Measurements from ENCODE around the gene CHAD. TPM values are rescaled to one million over a fixed set of nuclear protein-coding genes. Genes with fewer than 3 reads are reported as not detected.

Gene CHAD
- total and polyA plus RNA-seq, 2 of the 13 experiments (the other 11 are each of a cell fraction or from before 2014, with no cell fraction given): 1.4 TPM; not detected in 1

- Histone ChIP-seq H3K4me3 (replicated peaks in 1 of 3; ENCODE audit: insufficient read depth in 1 of 3, low read depth in 2 of 3, low read length in 3 of 3) (peak overlapping the region in 1 of 3 experiments; percentile 18; a peak in 1 of 6 replicates), H3K79me2 (ENCODE audit: insufficient read depth, low read length) (no peaks in the 10 kb centered on the region), H3K9ac (ENCODE audit: insufficient read depth, low read depth, low read length) (peak overlapping the region; percentile 17; the same call in 1 of the 2 replicates), H3K27me3 (ENCODE audit: control insufficient read depth in 1 of 2, insufficient read depth in 2 of 2, low read length in 2 of 2) (no peaks in the 10 kb centered on the region), H3K4me1 (ENCODE audit: insufficient read depth, low read length) (peaks cover 24% of the 10 kb centered on the region), H2AFZ (ENCODE audit: low read length) (no peak overlapping the region), H3K36me3 (replicated peaks in 1 of 2; ENCODE audit: control insufficient read depth in 1 of 2, insufficient read depth in 2 of 2, low read length in 2 of 2) (peaks cover 10 to 24% of the 10 kb centered on the region in 2 experiments; a peak in 4 of 5 replicates), H3K9me3 (ENCODE audit: low read length) (no peaks in the 10 kb centered on the region), H4K20me1 (ENCODE audit: insufficient read depth, low read length) (no peaks in the 10 kb centered on the region; the same call in 1 of the 2 replicates), H3K27ac (ENCODE audit: extremely low read length, insufficient read depth, low read length) (peak overlapping the region; percentile 41), H3K4me2 (ENCODE audit: low read depth, low read length) (peak overlapping the region; percentile 62)
- ATAC-seq (peak; percentile 89), DNase-seq (ENCODE audit: low spot score) (peak; percentile 95), FAIRE-seq (peak; percentile 96)
- in situ Hi-C loops (cut with HindIII; ENCODE audit: extremely low pct_ligation_motif_present, low pct_unique_long_range_greater_than_20kb): no loop called here
- POLR2A ChIA-PET: interaction anchor here (0.7 to 2.8 kb wide), 11 partner anchors 9 to 233 kb away, joined by 3 to 23 read pairs (median 6); partner anchors contain the start of genes ACSF2, CHAD and LRRC59
- no TSS peak for BruUV-seq (replicated peaks)
- WGBS (ENCODE audit: low lambda C conversion rate): 21% methylated on average over 15 of the region's 16 CpGs
- intact Hi-C loops (cut with micrococcal nuclease; ENCODE audit: unreplicated experiment): loop anchor here (1.0 kb wide), 1 partner anchor 63 kb away; no protein-coding TSS in a partner anchor
- CTCF ChIA-PET (ENCODE audit: low intra/inter-chr PET ratio, low total read pairs): no interaction called here
- TF ChIP-seq ZBTB20 (CRISPR knock-in tag; IDR thresholded peaks at IDR 0.05; ENCODE audit: borderline replicate concordance, low read depth) (peak; percentile 44; the same call in 1 of the 2 replicates), ZFP36L2 (CRISPR knock-in tag; IDR thresholded peaks at IDR 0.05) (no peak), SPEN (CRISPR knock-in tag; IDR thresholded peaks at IDR 0.05; ENCODE audit: low read depth) (0 out of 2 replicates have a peak, but pooled peaks have one; percentile 45), RXRB (CRISPR knock-in tag; IDR thresholded peaks at IDR 0.05; ENCODE audit: borderline replicate concordance) (peak; percentile 80; the same call in 1 of the 2 replicates), FOXJ3 (CRISPR knock-in tag; IDR thresholded peaks at IDR 0.05; ENCODE audit: borderline replicate concordance) (peak; percentile 60; the same call in 1 of the 2 replicates), EEA1 (CRISPR knock-in tag; IDR thresholded peaks at IDR 0.05; ENCODE audit: borderline replicate concordance) (no peak), ZNF224 (CRISPR knock-in tag; IDR thresholded peaks at IDR 0.05) (peak; percentile 29; the same call in 1 of the 2 replicates), ZNF761 (CRISPR knock-in tag; conservative IDR thresholded peaks at IDR 0.05) (no peak), TCF12 (IDR thresholded peaks at IDR 0.05) (no peak), TCF12 (CRISPR knock-in tag; IDR thresholded peaks at IDR 0.05) (0 out of 2 replicates have a peak, but pooled peaks have one; percentile 29), ZXDC (CRISPR knock-in tag; IDR thresholded peaks at IDR 0.05) (no peak), ZNF33B (CRISPR knock-in tag; IDR thresholded peaks at IDR 0.05) (0 out of 2 replicates have a peak, but pooled peaks have one; percentile 69), ZMYM4 (CRISPR knock-in tag; IDR thresholded peaks at IDR 0.05) (no peak), RERE (CRISPR knock-in tag; IDR thresholded peaks at IDR 0.05; ENCODE audit: low read depth) (peak; percentile 51)
These were observed 9.7 kb downstream of the CHAD start for GRCh38 chr17:50458701-50459676.
